Progenitor cell of endocrine pancreas (in vitro differentiated cells): ENCODE results near the gene CCDC24. TPM values are rescaled to one million over a fixed set of nuclear protein-coding genes. Genes with fewer than 3 reads are reported as not detected.

Source experiments
- DNase-seq: peaks from one replicate; pipeline ENCODE4 v3.0.0; 2021; ENCODE audit warnings: low spot score; ENCODE audit not compliant: unreplicated experiment
- H3K27ac Mint-ChIP-seq: 2 replicates; pipeline ENCODE4 v1.8.0; 2021; ENCODE audit warnings: mild to moderate bottlenecking, moderate library complexity, mixed read lengths
- H3K27me3 Mint-ChIP-seq: 2 replicates; pipeline ENCODE4 v1.8.0; 2021; ENCODE audit warnings: mixed read lengths
- H3K36me3 Mint-ChIP-seq: 2 replicates; pipeline ENCODE4 v1.8.0; 2022; ENCODE audit warnings: mixed read lengths; ENCODE audit not compliant: insufficient read depth
- H3K4me1 Mint-ChIP-seq: 2 replicates; pipeline ENCODE4 v1.8.0; 2021; ENCODE audit warnings: low read depth, mixed read lengths
- H3K4me3 Mint-ChIP-seq: 2 replicates; pipeline ENCODE4 v1.8.0; 2021; ENCODE audit warnings: low read depth, mild to moderate bottlenecking, moderate library complexity, mixed read lengths
- H3K9me3 Mint-ChIP-seq: 2 replicates; pipeline ENCODE4 v1.8.0; 2021; ENCODE audit warnings: low read depth, mixed read lengths
- total RNA-seq: library from RNA; stranded (reverse); gene quantifications from 2 replicates; pipeline ENCODE4 v1.2.1, GENCODE V29; 2021
- TF ChIP-seq, protein P1 (sequence below): fragments of 200-600 bp; sonication (generic); IDR thresholded peaks from one replicate; pipeline ENCODE4 v1.5.0; 2021; ENCODE audit warnings: antibody characterized with exemption, mild to moderate bottlenecking; ENCODE audit not compliant: unreplicated experiment

The CCDC24 gene
- total RNA-seq, 1 donor from 2014 or later, result 35.9 TPM

DNA sequence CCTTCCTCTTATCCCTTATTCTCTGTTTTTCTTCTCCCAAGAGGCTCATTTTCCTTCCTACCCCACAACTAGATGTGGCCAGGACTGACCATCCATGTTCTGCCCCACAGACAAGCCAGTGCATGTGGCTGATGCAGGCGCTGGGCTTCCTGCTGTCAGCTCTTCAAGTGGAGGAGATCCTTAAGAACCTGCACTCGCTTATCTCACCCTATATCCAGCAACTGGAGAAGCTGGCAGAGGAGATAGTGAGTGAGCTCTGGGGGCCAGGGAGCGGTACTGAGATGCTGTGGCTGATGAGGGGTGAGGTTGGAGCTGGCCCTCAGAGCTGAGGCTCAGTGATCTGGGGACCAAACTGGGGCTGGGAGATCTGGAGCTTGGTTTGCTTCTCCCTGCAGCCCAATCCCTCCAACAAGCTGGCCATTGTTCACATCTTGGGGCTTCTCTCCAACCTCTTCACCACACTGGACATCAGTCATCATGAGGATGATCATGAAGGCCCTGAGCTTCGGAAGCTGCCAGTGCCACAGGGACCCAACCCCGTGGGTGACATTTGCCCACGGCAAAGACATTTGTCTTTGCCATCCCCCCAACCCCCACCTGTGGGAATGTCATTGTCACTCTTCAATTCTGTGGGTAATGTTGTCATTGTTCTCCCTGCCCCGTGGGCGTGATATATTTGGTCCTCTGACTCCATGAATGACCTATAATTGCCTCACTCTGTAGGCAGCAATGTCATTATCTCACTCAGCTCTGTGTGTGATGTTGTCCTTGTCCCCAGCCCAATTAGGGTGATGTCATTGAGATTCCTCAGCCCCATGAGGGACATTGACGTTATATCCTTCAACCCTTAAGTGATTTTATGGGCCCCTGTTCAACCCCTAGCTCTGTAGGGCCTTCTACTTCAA, 32.8 kb upstream of the CCDC24 start:
- Mint-ChIP-seq H3K27ac (no peak overlapping the region), H3K9me3 (no peaks in the 10 kb centered on the region), H3K36me3 (peaks cover 10% of the 10 kb centered on the region), H3K4me3 (no peak overlapping the region), H3K4me1 (no peaks in the 10 kb centered on the region), H3K27me3 (no peaks in the 10 kb centered on the region)
- DNase-seq, result no peak
- TF ChIP-seq, protein P1, sequence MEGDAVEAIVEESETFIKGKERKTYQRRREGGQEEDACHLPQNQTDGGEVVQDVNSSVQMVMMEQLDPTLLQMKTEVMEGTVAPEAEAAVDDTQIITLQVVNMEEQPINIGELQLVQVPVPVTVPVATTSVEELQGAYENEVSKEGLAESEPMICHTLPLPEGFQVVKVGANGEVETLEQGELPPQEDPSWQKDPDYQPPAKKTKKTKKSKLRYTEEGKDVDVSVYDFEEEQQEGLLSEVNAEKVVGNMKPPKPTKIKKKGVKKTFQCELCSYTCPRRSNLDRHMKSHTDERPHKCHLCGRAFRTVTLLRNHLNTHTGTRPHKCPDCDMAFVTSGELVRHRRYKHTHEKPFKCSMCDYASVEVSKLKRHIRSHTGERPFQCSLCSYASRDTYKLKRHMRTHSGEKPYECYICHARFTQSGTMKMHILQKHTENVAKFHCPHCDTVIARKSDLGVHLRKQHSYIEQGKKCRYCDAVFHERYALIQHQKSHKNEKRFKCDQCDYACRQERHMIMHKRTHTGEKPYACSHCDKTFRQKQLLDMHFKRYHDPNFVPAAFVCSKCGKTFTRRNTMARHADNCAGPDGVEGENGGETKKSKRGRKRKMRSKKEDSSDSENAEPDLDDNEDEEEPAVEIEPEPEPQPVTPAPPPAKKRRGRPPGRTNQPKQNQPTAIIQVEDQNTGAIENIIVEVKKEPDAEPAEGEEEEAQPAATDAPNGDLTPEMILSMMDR, result no peak

DNA sequence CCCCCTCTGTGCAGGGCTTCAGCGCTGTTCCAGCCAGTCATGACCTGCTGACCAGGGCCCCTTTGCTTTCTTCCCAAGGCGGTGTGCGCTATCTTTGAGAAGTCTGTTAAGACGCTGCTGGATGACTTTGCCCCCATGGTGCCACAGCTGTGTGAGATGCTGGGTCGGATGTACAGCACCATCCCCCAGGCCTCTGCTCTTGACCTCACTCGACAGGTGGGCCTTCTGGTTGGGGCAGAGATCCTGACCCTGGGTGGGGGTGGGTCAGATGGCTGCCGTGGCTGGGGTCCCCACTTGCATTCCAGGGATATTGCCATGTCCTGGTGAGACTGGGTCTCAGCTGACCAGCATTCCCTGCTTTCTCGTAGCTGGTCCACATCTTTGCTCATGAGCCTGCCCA, 30.6 kb upstream of the CCDC24 start:
- H3K36me3 Mint-ChIP-seq, result peaks cover 10% of the 10 kb centered on the region
- H3K9me3 Mint-ChIP-seq, result no peaks in the 10 kb centered on the region

GRCh38 chr1:43961692-43962091, 29.7 kb upstream of the CCDC24 start:
- Mint-ChIP-seq H3K27me3 (no peaks in the 10 kb centered on the region), H3K4me3 (no peak overlapping the region), H3K9me3 (no peaks in the 10 kb centered on the region), H3K27ac (no peak overlapping the region), H3K36me3 (peaks cover 10% of the 10 kb centered on the region), H3K4me1 (no peaks in the 10 kb centered on the region)
- TF ChIP-seq, protein P1, result no peak
- DNase-seq, result no peak

More for the DNA sequence above, 30.6 kb upstream of the CCDC24 start:
- DNase-seq, result no peak
- no peak overlapping the region for H3K27ac Mint-ChIP-seq
- H3K27me3 Mint-ChIP-seq, result no peaks in the 10 kb centered on the region
- no peaks in the 10 kb centered on the region for H3K4me1 Mint-ChIP-seq
- no peak overlapping the region for H3K4me3 Mint-ChIP-seq
- TF ChIP-seq, protein P1, result no peak

DNA sequence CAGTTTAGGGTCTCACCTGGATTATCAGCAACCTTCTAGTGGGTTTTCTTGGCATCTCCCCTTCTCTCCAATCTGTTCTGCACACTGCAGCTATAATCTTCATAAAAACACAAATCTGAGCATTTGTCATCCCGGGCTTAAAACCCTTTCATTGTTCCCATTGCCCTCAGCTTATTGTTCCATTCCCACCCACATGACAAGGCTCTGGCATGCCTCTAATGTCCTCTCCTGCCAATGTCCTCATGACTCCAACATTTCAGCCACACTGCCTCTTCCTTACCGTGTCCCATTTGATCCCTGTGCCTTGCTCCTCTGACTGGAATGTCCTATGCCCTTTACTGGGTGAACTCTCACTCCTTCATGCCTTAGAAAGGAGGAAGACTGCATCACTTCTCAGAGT, 29.1 kb upstream of the CCDC24 start:
- no peak for DNase-seq
- TF ChIP-seq, protein P1, result no peak
- no peak overlapping the region for H3K4me3 Mint-ChIP-seq
- no peaks in the 10 kb centered on the region for H3K27me3 Mint-ChIP-seq
- no peak overlapping the region for H3K27ac Mint-ChIP-seq
- H3K9me3 Mint-ChIP-seq, result no peaks in the 10 kb centered on the region
- H3K36me3 Mint-ChIP-seq, result peaks cover 9% of the 10 kb centered on the region
- no peaks in the 10 kb centered on the region for H3K4me1 Mint-ChIP-seq

- no peaks in the 10 kb centered on the region for H3K4me1 Mint-ChIP-seq
- H3K4me3 Mint-ChIP-seq, result no peak overlapping the region
- H3K27me3 Mint-ChIP-seq, result no peaks in the 10 kb centered on the region
- H3K36me3 Mint-ChIP-seq, result peaks cover 11% of the 10 kb centered on the region
- no peaks in the 10 kb centered on the region for H3K9me3 Mint-ChIP-seq
- H3K27ac Mint-ChIP-seq, result no peak overlapping the region
- TF ChIP-seq, protein P1, result no peak
- no peak for DNase-seq
Observed at GRCh38 chr1:43963006-43963405, 28.4 kb upstream of the CCDC24 start.
